ENCODE results near the gene PCDHGA12.
"Not testable (repeated sequence)": the region's sequence is repeated elsewhere in the genome, so short reads cannot be mapped to it uniquely, and the experiment has no call there.

DNA sequence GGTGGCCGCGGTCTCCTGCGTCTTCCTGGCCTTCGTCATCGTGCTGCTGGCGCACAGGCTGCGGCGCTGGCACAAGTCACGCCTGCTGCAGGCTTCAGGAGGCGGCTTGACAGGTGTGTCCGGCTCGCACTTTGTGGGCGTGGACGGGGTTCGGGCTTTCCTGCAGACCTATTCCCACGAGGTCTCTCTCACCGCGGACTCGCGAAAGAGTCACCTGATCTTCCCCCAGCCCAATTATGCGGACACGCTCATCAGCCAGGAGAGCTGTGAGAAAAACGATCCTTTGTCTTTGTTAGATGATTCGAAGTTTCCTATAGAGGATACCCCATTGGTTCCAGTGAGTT is 15.1 kb upstream of the PCDHGA12 start:
- not testable (repeated sequence) for TF ChIP-seq POLR2A (IDR thresholded peaks at IDR 0.05)
- TF ChIP-seq, protein P1, sequence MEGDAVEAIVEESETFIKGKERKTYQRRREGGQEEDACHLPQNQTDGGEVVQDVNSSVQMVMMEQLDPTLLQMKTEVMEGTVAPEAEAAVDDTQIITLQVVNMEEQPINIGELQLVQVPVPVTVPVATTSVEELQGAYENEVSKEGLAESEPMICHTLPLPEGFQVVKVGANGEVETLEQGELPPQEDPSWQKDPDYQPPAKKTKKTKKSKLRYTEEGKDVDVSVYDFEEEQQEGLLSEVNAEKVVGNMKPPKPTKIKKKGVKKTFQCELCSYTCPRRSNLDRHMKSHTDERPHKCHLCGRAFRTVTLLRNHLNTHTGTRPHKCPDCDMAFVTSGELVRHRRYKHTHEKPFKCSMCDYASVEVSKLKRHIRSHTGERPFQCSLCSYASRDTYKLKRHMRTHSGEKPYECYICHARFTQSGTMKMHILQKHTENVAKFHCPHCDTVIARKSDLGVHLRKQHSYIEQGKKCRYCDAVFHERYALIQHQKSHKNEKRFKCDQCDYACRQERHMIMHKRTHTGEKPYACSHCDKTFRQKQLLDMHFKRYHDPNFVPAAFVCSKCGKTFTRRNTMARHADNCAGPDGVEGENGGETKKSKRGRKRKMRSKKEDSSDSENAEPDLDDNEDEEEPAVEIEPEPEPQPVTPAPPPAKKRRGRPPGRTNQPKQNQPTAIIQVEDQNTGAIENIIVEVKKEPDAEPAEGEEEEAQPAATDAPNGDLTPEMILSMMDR (IDR thresholded peaks at IDR 0.05) = not testable (repeated sequence)
